HCT116 (cell line): ENCODE measurements around the gene TRDMT1. TPM values are rescaled to one million over a fixed set of nuclear protein-coding genes. Genes with fewer than 3 reads are reported as not detected.

ENCODE experiments used
- ATAC-seq: fragments of 200-7000 bp; cut with Tn5 transposase; 2 replicates; pipeline ENCODE4 v1.9.1; 2020; ENCODE audit warnings: mild to moderate bottlenecking, moderate library complexity
- BruUV-seq: library from RNA; stranded (reverse); fragments of 400-500 nt; replicated peaks from 2 replicates; lab custom pipeline; 2021; lab: Mats Ljungman, UMichigan
- CTCF ChIA-PET: fragments of 300-600 bp; sonication (Branson Sonifier 250); formaldehyde crosslinking; loops from one replicate; lab custom pipeline; 2021; ENCODE audit warnings: antibody characterized with exemption; lab: Charles Lee
- POLR2A ChIA-PET: fragments of 300-600, 350-600 bp; sonication (Branson Sonifier 250); formaldehyde crosslinking; loops from one replicate; lab custom pipeline; 2021; ENCODE audit warnings: antibody characterized with exemption; lab: Charles Lee
- RAD21 ChIA-PET, 2 experiments: fragments of 300-600 bp; sonication (Branson Sonifier 250); formaldehyde crosslinking; loops; one replicate each; lab custom pipeline; 2023; ENCODE audit warnings: low total read pairs in 2 of 2; ENCODE audit not compliant: uncharacterized antibody in 2 of 2, unreplicated experiment in 2 of 2, low non-redundant PET in 1 of 2; lab: Charles Lee
- DNase-seq: peaks from one replicate; pipeline ENCODE4 v3.0.0-alpha.2; 2010; ENCODE audit warnings: low read depth, low spot score
- H2AFZ ChIP-seq: fragments of 200-600 bp; shearing (Covaris generic), sonication (generic); 2 replicates; pipeline ENCODE4 v1.6.1; 2017; ENCODE audit warnings: low read depth, mixed run types, mixed read lengths, antibody characterized with exemption, low read length; ENCODE audit not compliant: poor library complexity, severe bottlenecking
- H3K27ac ChIP-seq: 2 replicates; pipeline ENCODE4 v1.5.1; 2012; ENCODE audit warnings: low read depth, low read length
- H3K27me3 ChIP-seq: fragments of 200-600 bp; sonication (generic); 2 replicates; pipeline ENCODE4 v1.6.1; 2016; ENCODE audit warnings: mixed run types, low read length, mixed read lengths; ENCODE audit not compliant: insufficient read depth
- H3K36me3 ChIP-seq, 2 experiments: fragments of 200-500 bp in 1 of 2; fragments of 200-600 bp in 1 of 2; sonication (Bioruptor generic) in 1 of 2; sonication (generic) in 1 of 2; 2 replicates each; pipeline versions ENCODE4 v1.5.1 to v1.6.1; 2014 to 2016; ENCODE audit warnings: low read length in 2 of 2, inconsistent platforms in 1 of 2, mixed read lengths in 1 of 2, mixed run types in 1 of 2; ENCODE audit not compliant: insufficient read depth in 2 of 2, control insufficient read depth in 1 of 2
- H3K4me1 ChIP-seq, 2 experiments: fragments of 200-600 bp in 1 of 2; sonication (generic) in 1 of 2; 2 replicates each; pipeline versions ENCODE4 v1.5.1 to v1.6.1; 2012 to 2017; ENCODE audit warnings: low read length in 2 of 2, inconsistent platforms in 1 of 2, mild to moderate bottlenecking in 1 of 2, mixed read lengths in 1 of 2, mixed run types in 1 of 2, moderate library complexity in 1 of 2; ENCODE audit not compliant: insufficient read depth in 2 of 2, control insufficient read depth in 1 of 2
- H3K4me2 ChIP-seq: fragments of 200-600 bp; sonication (generic); 2 replicates; pipeline ENCODE4 v1.6.1; 2017; ENCODE audit warnings: mixed run types, low read length, mixed read lengths
- H3K4me3 ChIP-seq, 2 experiments: fragments of 200-600 bp in 1 of 2; sonication (generic) in 1 of 2; replicated peaks in 1 of 2; 2 replicates each; pipeline ENCODE4 v1.5.1; 2011 to 2016; ENCODE audit warnings: low read length in 2 of 2, control low read depth in 1 of 2, low read depth in 1 of 2, mild to moderate bottlenecking in 1 of 2, mixed read lengths in 1 of 2, mixed run types in 1 of 2
- H3K79me2 ChIP-seq: fragments of 200-600 bp; sonication (generic); 2 replicates; pipeline ENCODE4 v1.6.1; 2017; ENCODE audit warnings: mild to moderate bottlenecking, mixed run types, low read length, moderate library complexity, mixed read lengths; ENCODE audit not compliant: insufficient read depth
- H3K9ac ChIP-seq: fragments of 200-600 bp; sonication (generic); 2 replicates; pipeline ENCODE4 v1.6.1; 2016; ENCODE audit warnings: low read length, mixed read lengths
- H3K9me2 ChIP-seq: fragments of 200-600 bp; sonication (generic), shearing (Covaris generic); 2 replicates; pipeline ENCODE4 v1.6.1; 2017; ENCODE audit warnings: mixed run types, mild to moderate bottlenecking, moderate library complexity; ENCODE audit not compliant: insufficient read depth
- H3K9me3 ChIP-seq, 2 experiments: fragments of 200-500 bp in 1 of 2; fragments of 200-600 bp in 1 of 2; sonication (Bioruptor generic) in 1 of 2; sonication (generic) in 1 of 2; 2 replicates each; pipeline ENCODE4 v1.6.1; 2014 to 2017; ENCODE audit warnings: low read length in 2 of 2, mixed read lengths in 2 of 2, inconsistent platforms in 1 of 2, low read depth in 1 of 2, mild to moderate bottlenecking in 1 of 2, mixed run types in 1 of 2, moderate library complexity in 1 of 2; ENCODE audit not compliant: control insufficient read depth in 1 of 2, insufficient read depth in 1 of 2
- H4K20me1 ChIP-seq: fragments of 200-600 bp; sonication (generic), shearing (Covaris generic); 2 replicates; pipeline ENCODE4 v1.6.1; 2017; ENCODE audit warnings: mixed run types, mild to moderate bottlenecking, moderate library complexity; ENCODE audit not compliant: insufficient read depth
- ATF3 ChIP-seq: IDR thresholded peaks from 2 replicates; pipeline ENCODE4 v1.6.1; 2012
- CBX3 ChIP-seq: IDR thresholded peaks from 2 replicates; pipeline ENCODE4 v1.6.1; 2012; ENCODE audit warnings: low read depth
- CEBPB ChIP-seq: IDR thresholded peaks from 2 replicates; pipeline ENCODE4 v1.6.1; 2012; ENCODE audit warnings: low read depth
- EGR1 ChIP-seq: IDR thresholded peaks from 2 replicates; pipeline ENCODE4 v1.6.1; 2012; ENCODE audit warnings: low read depth
- ELF1 ChIP-seq: IDR thresholded peaks from 2 replicates; pipeline ENCODE4 v1.6.1; 2012; ENCODE audit warnings: low read depth, borderline replicate concordance
- EZH2 ChIP-seq: fragments of 200-600 bp; sonication (generic); IDR thresholded peaks from 2 replicates; pipeline ENCODE4 v1.6.1; 2017; ENCODE audit warnings: antibody characterized with exemption, mixed run types
- EZH2phosphoT487 ChIP-seq: fragments of 200-600 bp; IDR thresholded peaks from 2 replicates; pipeline ENCODE4 v1.6.1; 2018; ENCODE audit warnings: antibody characterized with exemption, borderline replicate concordance
- FOSL1 ChIP-seq: IDR thresholded peaks from 2 replicates; pipeline ENCODE4 v1.6.1; 2012; ENCODE audit warnings: low read depth
- JUND ChIP-seq: IDR thresholded peaks from 2 replicates; pipeline ENCODE4 v1.6.1; 2012
- MAX ChIP-seq: IDR thresholded peaks from 2 replicates; pipeline ENCODE4 v1.6.1; 2012
- POLR2A ChIP-seq: IDR thresholded peaks from 2 replicates; pipeline ENCODE4 v1.7.0; 2011; ENCODE audit warnings: borderline replicate concordance; ENCODE audit not compliant: insufficient read depth, insufficient read length; ENCODE audit errors: extremely low read depth
- POLR2AphosphoS5 ChIP-seq: IDR thresholded peaks from 2 replicates; pipeline ENCODE4 v1.6.1; 2011; ENCODE audit warnings: mild to moderate bottlenecking, low read depth, low read length, moderate library complexity
- REST ChIP-seq: IDR thresholded peaks from 2 replicates; pipeline ENCODE4 v1.6.1; 2012; ENCODE audit warnings: low read depth
- SP1 ChIP-seq: IDR thresholded peaks from 2 replicates; pipeline ENCODE4 v1.6.1; 2012; ENCODE audit warnings: low read depth
- TCF7L2 ChIP-seq: IDR thresholded peaks from 2 replicates; pipeline ENCODE4 v1.7.0; 2011; ENCODE audit warnings: borderline replicate concordance, inconsistent platforms; ENCODE audit not compliant: insufficient read depth, insufficient read length; ENCODE audit errors: extremely low read depth
- YY1 ChIP-seq: IDR thresholded peaks from 2 replicates; pipeline ENCODE4 v1.6.1; 2011; ENCODE audit warnings: low read length, low read depth, moderate library complexity, mild to moderate bottlenecking; ENCODE audit not compliant: insufficient replicate concordance; ENCODE audit errors: extremely low read depth
- ZFX ChIP-seq: fragments of 450-650 bp; IDR thresholded peaks from 2 replicates; pipeline ENCODE4 v1.6.1; 2017
- ZNF274 ChIP-seq: fragments of 200-500 bp; sonication (Bioruptor generic); IDR thresholded peaks from 2 replicates; pipeline ENCODE4 v1.6.1; 2014; ENCODE audit warnings: mild to moderate bottlenecking, low read depth, low read length, inconsistent platforms
- intact Hi-C: fragments of 100-400 bp; cut with micrococcal nuclease; formaldehyde crosslinking; loops from 2 replicates; pipeline ENCODE4 v1.10.0; 2022
- total RNA-seq: library from RNA; stranded (reverse); gene quantifications from one replicate; pipeline ENCODE4 v1.2.1, GENCODE V29; 2021; ENCODE audit not compliant: unreplicated experiment

Gene TRDMT1
- total RNA-seq, 1 experiment from 2014 or later, result 8.6 TPM

GRCh38 chr10:17234431-17234945 is 33.0 kb upstream of the TRDMT1 start:
- intact Hi-C loops, result loop anchor here (10.0 kb wide), 1 partner anchor 170 kb away; no protein-coding TSS in a partner anchor
- no peaks in the 10 kb centered on the region for H3K27me3 ChIP-seq
- H3K27ac ChIP-seq, result no peak overlapping the region
- H3K9ac ChIP-seq, result no peak overlapping the region
- peaks cover 12 to 16% of the 10 kb centered on the region in 2 experiments for H3K4me1 ChIP-seq
- H2AFZ ChIP-seq, result no peak overlapping the region
- DNase-seq (no peak), ATAC-seq (no peak)
- H3K36me3 ChIP-seq, result no peaks in the 10 kb centered on the region
- ChIA-PET RAD21 (no interaction called here), POLR2A (no interaction called here)
- no peaks in the 10 kb centered on the region for H3K9me3 ChIP-seq
- BruUV-seq, result no TSS peak
- no peaks in the 10 kb centered on the region for H3K9me2 ChIP-seq
- H3K4me3 ChIP-seq, result no peak overlapping the region
- TF ChIP-seq POLR2A, result no peak
- TF ChIP-seq SP1, result no peak
- no peak for TF ChIP-seq EZH2phosphoT487
- TF ChIP-seq TCF7L2, result no peak
- TF ChIP-seq EGR1, result no peak
- TF ChIP-seq POLR2AphosphoS5, result no peak
- no peak for TF ChIP-seq CEBPB
- TF ChIP-seq JUND, result no peak
- no peak for TF ChIP-seq ZNF274
- TF ChIP-seq ZFX, result no peak
- no peak for TF ChIP-seq CBX3
- TF ChIP-seq EZH2, result no peak
- no peak for TF ChIP-seq ELF1
- TF ChIP-seq FOSL1, result no peak
- no peak for TF ChIP-seq ATF3
- no peak for TF ChIP-seq REST
- TF ChIP-seq MAX, result no peak
- no peak for TF ChIP-seq YY1
- TF ChIP-seq, all 23 proteins: peak for 0
- no peaks in the 10 kb centered on the region for H4K20me1 ChIP-seq
- H3K79me2 ChIP-seq, result no peaks in the 10 kb centered on the region
- CTCF ChIA-PET, result no interaction called here
- H3K4me2 ChIP-seq, result no peak overlapping the region
